Esophagus squamous epithelium (tissue), 4 donors: ENCODE data around the gene RGCC.

Experiments used
- POLR2A ChIP-seq, 4 donors: fragments of 450-650 bp; IDR thresholded peaks; one replicate each; pipeline ENCODE4 v1.6.1; 2017; ENCODE audit warnings: antibody characterized with exemption in 4 of 4, mild to moderate bottlenecking in 4 of 4, moderate library complexity in 3 of 4
- TF ChIP-seq, protein P1 (sequence below), 6 experiments: fragments of 450-650 bp in 4 of 6; fragments of 200-600 bp in 2 of 6; sonication (generic) in 2 of 6; IDR thresholded peaks; one replicate each; pipeline ENCODE4 v1.5.1; 2016 to 2019; ENCODE audit warnings: antibody characterized with exemption in 6 of 6, mild to moderate bottlenecking in 4 of 6, moderate library complexity in 4 of 6

DNA sequence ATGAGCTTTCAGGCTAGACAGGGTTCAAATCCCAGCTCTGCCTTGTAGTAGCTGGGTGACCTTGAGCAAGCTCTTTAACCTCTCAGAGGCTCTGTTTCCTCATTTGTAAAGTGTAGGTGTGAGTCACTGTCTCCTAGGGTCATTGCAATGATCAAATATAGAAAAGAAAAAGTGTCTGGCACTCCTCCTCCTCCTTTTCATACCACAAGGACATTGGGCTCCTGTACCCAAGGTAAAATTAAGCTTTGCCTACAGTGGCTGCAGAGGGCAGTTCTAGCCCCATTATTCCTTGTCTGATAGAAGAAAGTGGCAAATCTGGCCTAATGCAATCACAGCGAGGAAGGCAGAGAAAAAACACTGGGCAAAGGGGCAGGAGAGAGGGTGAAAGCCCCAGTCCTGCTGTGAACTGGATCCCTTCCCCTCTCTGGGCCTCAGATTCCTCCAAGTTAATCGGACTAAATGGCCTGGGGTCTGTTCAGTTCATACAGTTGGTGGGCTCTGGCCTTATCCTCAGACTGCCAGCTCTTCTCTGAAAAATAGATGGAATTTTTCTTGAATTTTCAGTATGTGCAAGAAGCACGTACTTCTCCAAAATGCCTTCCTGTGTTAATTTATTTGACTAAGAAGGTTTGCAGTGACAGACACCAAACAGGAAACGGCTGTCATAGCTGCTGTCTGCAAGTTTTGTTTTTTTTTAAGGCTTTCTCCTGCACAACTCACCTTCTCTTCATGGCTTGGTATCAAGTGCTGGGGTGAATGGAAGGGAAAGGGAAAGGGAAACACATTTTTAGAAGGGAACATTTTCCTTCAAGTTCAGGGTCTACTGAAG is 35.3 kb downstream of the RGCC start:
- TF ChIP-seq, protein P1, sequence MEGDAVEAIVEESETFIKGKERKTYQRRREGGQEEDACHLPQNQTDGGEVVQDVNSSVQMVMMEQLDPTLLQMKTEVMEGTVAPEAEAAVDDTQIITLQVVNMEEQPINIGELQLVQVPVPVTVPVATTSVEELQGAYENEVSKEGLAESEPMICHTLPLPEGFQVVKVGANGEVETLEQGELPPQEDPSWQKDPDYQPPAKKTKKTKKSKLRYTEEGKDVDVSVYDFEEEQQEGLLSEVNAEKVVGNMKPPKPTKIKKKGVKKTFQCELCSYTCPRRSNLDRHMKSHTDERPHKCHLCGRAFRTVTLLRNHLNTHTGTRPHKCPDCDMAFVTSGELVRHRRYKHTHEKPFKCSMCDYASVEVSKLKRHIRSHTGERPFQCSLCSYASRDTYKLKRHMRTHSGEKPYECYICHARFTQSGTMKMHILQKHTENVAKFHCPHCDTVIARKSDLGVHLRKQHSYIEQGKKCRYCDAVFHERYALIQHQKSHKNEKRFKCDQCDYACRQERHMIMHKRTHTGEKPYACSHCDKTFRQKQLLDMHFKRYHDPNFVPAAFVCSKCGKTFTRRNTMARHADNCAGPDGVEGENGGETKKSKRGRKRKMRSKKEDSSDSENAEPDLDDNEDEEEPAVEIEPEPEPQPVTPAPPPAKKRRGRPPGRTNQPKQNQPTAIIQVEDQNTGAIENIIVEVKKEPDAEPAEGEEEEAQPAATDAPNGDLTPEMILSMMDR (IDR thresholded peaks at IDR 0.05): no peak
- TF ChIP-seq POLR2A (IDR thresholded peaks at IDR 0.05): no peak
